Adrenal gland (tissue), 12 donors: ENCODE measurements around the gene ZNF467. TPM values are rescaled to one million over a fixed set of nuclear protein-coding genes. Genes with fewer than 3 reads are reported as not detected.

Experiments used
- DNase-seq, 7 donors: peaks; one replicate each; pipeline ENCODE4 v3.0.0-alpha.2; 2019 to 2020
- H3K27ac ChIP-seq, 5 donors: fragments of 200-600 bp; sonication (generic) in 4 of 5; 1 replicate in 3 of 5; 2 replicates in 2 of 5; pipeline versions ENCODE4 v1.5.1 to v1.8.0; 2016 to 2020; ENCODE audit warnings: mild to moderate bottlenecking in 1 of 5
- H3K27me3 ChIP-seq: fragments of 200-600 bp; 2 replicates; pipeline ENCODE4 v1.8.0; 2021
- H3K36me3 ChIP-seq, 2 donors: fragments of 200-600 bp; replicated peaks in 1 of 2; 1 replicate in 1 of 2; 2 replicates in 1 of 2; pipeline versions ENCODE4 v1.5.1 to v1.8.0; 2018 to 2022
- H3K4me1 ChIP-seq, 2 donors: fragments of 200-600 bp; replicated peaks in 1 of 2; 1 replicate in 1 of 2; 2 replicates in 1 of 2; pipeline versions ENCODE4 v1.5.1 to v1.8.0; 2018 to 2021
- H3K4me3 ChIP-seq, 4 donors: fragments of 200-600 bp; sonication (generic) in 3 of 4; one replicate each; pipeline ENCODE4 v1.5.1; 2016 to 2018
- H3K9me3 ChIP-seq, 3 donors: fragments of 200-600 bp; sonication (generic) in 1 of 3; replicated peaks in 1 of 3; 1 replicate in 2 of 3; 2 replicates in 1 of 3; pipeline versions ENCODE4 v1.5.1 to v1.8.0; 2016 to 2021
- CTCF ChIP-seq, 6 experiments: fragments of 450-650 bp in 4 of 6; fragments of 200-600 bp in 2 of 6; sonication (generic) in 1 of 6; IDR thresholded peaks; 1 replicate in 5 of 6; 2 replicates in 1 of 6; pipeline versions ENCODE4 v1.5.1 to v1.8.0; 2016 to 2021; ENCODE audit warnings: antibody characterized with exemption in 6 of 6, mild to moderate bottlenecking in 2 of 6, moderate library complexity in 1 of 6
- POLR2A ChIP-seq, 2 donors: fragments of 450-650 bp; IDR thresholded peaks; one replicate each; pipeline ENCODE4 v1.6.1; 2017; ENCODE audit warnings: antibody characterized with exemption in 2 of 2, mild to moderate bottlenecking in 2 of 2, moderate library complexity in 1 of 2
- WGBS, 4 donors: extraction: QIAGEN DNeasy Blood & Tissue Kit in 2 of 4; methylation state at CpG; one replicate each; pipeline versions ENCODE4 v1.1.5 to v1.1.7; 2013 to 2017; 5-methylcytosine and 5-hydroxymethylcytosine counted together
- intact Hi-C, 2 donors: fragments of 100-400 bp; cut with DNase I; formaldehyde crosslinking; loops; one replicate each; pipeline versions ENCODE4 v1.14.1 to v1.15.0; 2022 to 2023
- polyA plus RNA-seq, 3 donors: library from polyadenylated mRNA; stranded (reverse); fragments of 200-250 nt in 2 of 3; fragments of 350-450 nt in 1 of 3; fragmentation: Illumina TruSeq in 1 of 3; extraction: RNeasy Lipid Tissue Mini Kit (QIAGEN cat#74804) in 1 of 3; gene quantifications; one replicate each; pipeline ENCODE4 v1.2.3, GENCODE V29; 2013 to 2014
- total RNA-seq, 9 donors: library from RNA; depleted of rRNA in 4 of 9; stranded (reverse); fragments of >200 nt in 4 of 9; fragments of 120-200 nt in 1 of 9; fragmentation: NEBNext Ultra II Directional in 1 of 9; extraction: Animal tissue kit (Norgen Biotek cat#: 25700) in 1 of 9; gene quantifications; one replicate each; pipeline versions ENCODE4 v1.1.0 to v1.2.4, GENCODE V29; 2013 to 2023
- donor health status: healthy with polysubstance abuse.
- donor health status: Bipolar disorder and iron deficiency.
- donor health status: DM: yes; HTN: yes; CAD: no.
- donor health status: DM: no; HTN: no; CAD: no.
- donor health status: DM: no; HTN: no; CAD: no.
- donor health status: DM: yes; HTN: yes; CAD: no.

ZNF467 gene
- total and polyA plus RNA-seq, 12 donors: 1.2 to 44.2 (median 18.6) TPM

- peak in 1 of 7 donors; percentile 11 for DNase-seq
- no peak overlapping the region for H3K4me3 ChIP-seq
- H3K27ac ChIP-seq: no peak overlapping the region
- H3K27me3 ChIP-seq: peaks cover 7% of the 10 kb centered on the region
- peaks cover 4 to 8% of the 10 kb centered on the region in 2 donors for H3K4me1 ChIP-seq
- intact Hi-C loops: no loop called here
- no peaks in the 10 kb centered on the region for H3K9me3 ChIP-seq
- H3K36me3 ChIP-seq: peaks cover 0 to 28% of the 10 kb centered on the region in 2 donors
- WGBS, 4 donors: 89 to 100% (median 92%) methylated on average over 4 to 7 of the region's 7 CpGs
- TF ChIP-seq POLR2A (IDR thresholded peaks at IDR 0.05) (no peak), CTCF (IDR thresholded peaks at IDR 0.05) (no peak)
Observed at GRCh38 chr7:149768931-149769330, 4.5 kb downstream of the ZNF467 start.

GRCh38 chr7:149767068-149767467 lies 6.3 kb downstream of the ZNF467 start:
- 85 to 96% (median 92%) methylated on average over 8 of the region's 8 CpGs for WGBS, 4 donors
- H3K36me3 ChIP-seq: peaks cover 0 to 28% of the 10 kb centered on the region in 2 donors
- no peak for TF ChIP-seq CTCF (IDR thresholded peaks at IDR 0.05)
- no peak for TF ChIP-seq POLR2A (IDR thresholded peaks at IDR 0.05)

GRCh38 chr7:149766135-149766675 lies 7.2 kb downstream of the ZNF467 start:
- intact Hi-C loops: no loop called here

More at GRCh38 chr7:149767068-149767467, 6.3 kb downstream of the ZNF467 start:
- no peak for DNase-seq
- H3K9me3 ChIP-seq: no peaks in the 10 kb centered on the region
- intact Hi-C loops: no loop called here
- peaks cover 7% of the 10 kb centered on the region for H3K27me3 ChIP-seq
- no peak overlapping the region for H3K4me3 ChIP-seq
- H3K4me1 ChIP-seq: peaks cover 0 to 8% of the 10 kb centered on the region in 2 donors
- no peak overlapping the region for H3K27ac ChIP-seq

More at GRCh38 chr7:149766135-149766675, 7.2 kb downstream of the ZNF467 start:
- no peak for DNase-seq
- no peak overlapping the region for H3K27ac ChIP-seq
- H3K4me1 ChIP-seq: peaks cover 0 to 6% of the 10 kb centered on the region in 2 donors
- no peak overlapping the region for H3K4me3 ChIP-seq
- no peak for TF ChIP-seq CTCF (IDR thresholded peaks at IDR 0.05)
- no peak for TF ChIP-seq POLR2A (IDR thresholded peaks at IDR 0.05)
- peaks cover 0 to 28% of the 10 kb centered on the region in 2 donors for H3K36me3 ChIP-seq
- H3K27me3 ChIP-seq: peaks cover 7% of the 10 kb centered on the region
- no peaks in the 10 kb centered on the region for H3K9me3 ChIP-seq
- WGBS, 4 donors: 58 to 77% (median 64%) methylated on average over 18 of the region's 18 CpGs
